GM19468 (cell line): ENCODE results near the gene GZMM.

Source experiments
- ATAC-seq: cut with Tn5 transposase; IDR thresholded peaks from one replicate; pipeline ENCODE4 v1.9.1; 2021; ENCODE audit warnings: mild to moderate bottlenecking, moderate library complexity, moderate number of reproducible peaks; ENCODE audit not compliant: unreplicated experiment; ENCODE audit errors: extremely low read depth

GZMM gene

GRCh38 chr19:511101-511851 lies 32.6 kb upstream of the GZMM start:
- ATAC-seq = no peak

- no peak for ATAC-seq
Observed at GRCh38 chr19:512547-513365, 31.1 kb upstream of the GZMM start.

GRCh38 chr19:513368-514165 lies 30.3 kb upstream of the GZMM start:
- no peak for ATAC-seq

GRCh38 chr19:514166-514663 lies 29.6 kb upstream of the GZMM start:
- no peak for ATAC-seq

GRCh38 chr19:517721-518597 lies 25.9 kb upstream of the GZMM start:
- no peak for ATAC-seq

- ATAC-seq = no peak
Observed at GRCh38 chr19:518598-519231, 25.1 kb upstream of the GZMM start.

- no peak for ATAC-seq
Observed at GRCh38 chr19:519449-519865, 24.4 kb upstream of the GZMM start.

GRCh38 chr19:522726-523125 lies 21.1 kb upstream of the GZMM start:
- ATAC-seq = no peak

- no peak for ATAC-seq
Observed at GRCh38 chr19:524062-524674, 19.7 kb upstream of the GZMM start.

- no peak for ATAC-seq
Observed at GRCh38 chr19:525029-525428, 18.8 kb upstream of the GZMM start.

GRCh38 chr19:525857-526419 lies 17.9 kb upstream of the GZMM start:
- no peak for ATAC-seq

- ATAC-seq = no peak
Observed at GRCh38 chr19:530134-531008, 13.5 kb upstream of the GZMM start.

GRCh38 chr19:531009-531752 lies 12.7 kb upstream of the GZMM start:
- ATAC-seq = peak; percentile 51

GRCh38 chr19:531753-532560 lies 11.9 kb upstream of the GZMM start, which contains the start of gene CDC34:
TSS of gene CDC34 (plus strand) at chr19:531760. CDS start at chr19:531932, 172 bp downstream.
- no peak for ATAC-seq

- ATAC-seq = no peak
Observed at GRCh38 chr19:532561-533363, 11.1 kb upstream of the GZMM start.
